ENCODE results near the gene TNNT3. TPM values are rescaled to one million over a fixed set of nuclear protein-coding genes. Genes with fewer than 3 reads are reported as not detected.

Gene TNNT3
- total RNA-seq, 1 experiment from 2014 or later = not detected

GRCh38 chr11:1923201-1923956 lies 3.9 kb downstream of the TNNT3 start:
- BruUV-seq (replicated peaks) = no TSS peak
- CTCF ChIA-PET = no interaction called here
- DNase-seq = no peak
- no peak overlapping the region for H3K27ac Mint-ChIP-seq (ENCODE audit: unreplicated experiment)
- H3K9me3 Mint-ChIP-seq (ENCODE audit: low read depth, unreplicated experiment) = no peaks in the 10 kb centered on the region
- peaks cover 8% of the 10 kb centered on the region for H3K4me1 Mint-ChIP-seq (ENCODE audit: low read depth, unreplicated experiment)
- no peaks in the 10 kb centered on the region for H3K36me3 Mint-ChIP-seq (ENCODE audit: insufficient read depth, unreplicated experiment)
- intact Hi-C loops (cut with micrococcal nuclease; ENCODE audit: unreplicated experiment) = no loop called here
- TF ChIP-seq CTCF (IDR thresholded peaks at IDR 0.05; ENCODE audit: unreplicated experiment) = no peak
- H3K4me3 Mint-ChIP-seq (ENCODE audit: low read depth, unreplicated experiment) = no peak overlapping the region
- peaks cover 70% of the 10 kb centered on the region for H3K27me3 Mint-ChIP-seq (ENCODE audit: unreplicated experiment)

- no peak overlapping the region for H3K4me3 Mint-ChIP-seq (ENCODE audit: low read depth, unreplicated experiment)
- H3K4me1 Mint-ChIP-seq (ENCODE audit: low read depth, unreplicated experiment) = peaks cover 8% of the 10 kb centered on the region
- no peaks in the 10 kb centered on the region for H3K9me3 Mint-ChIP-seq (ENCODE audit: low read depth, unreplicated experiment)
- H3K36me3 Mint-ChIP-seq (ENCODE audit: insufficient read depth, unreplicated experiment) = no peaks in the 10 kb centered on the region
- no peak for TF ChIP-seq CTCF (IDR thresholded peaks at IDR 0.05; ENCODE audit: unreplicated experiment)
- peaks cover 75% of the 10 kb centered on the region for H3K27me3 Mint-ChIP-seq (ENCODE audit: unreplicated experiment)
- H3K27ac Mint-ChIP-seq (ENCODE audit: unreplicated experiment) = no peak overlapping the region
- intact Hi-C loops (cut with micrococcal nuclease; ENCODE audit: unreplicated experiment) = no loop called here
- no TSS peak for BruUV-seq (replicated peaks)
- CTCF ChIA-PET = no interaction called here
- DNase-seq = no peak
These were observed 4.7 kb downstream of the TNNT3 start for GRCh38 chr11:1924181-1924580.

GRCh38 chr11:1924646-1925372 lies 5.3 kb downstream of the TNNT3 start:
- BruUV-seq (replicated peaks) = no TSS peak
- Mint-ChIP-seq H3K27me3 (ENCODE audit: unreplicated experiment) (peaks cover 75% of the 10 kb centered on the region), H3K9me3 (ENCODE audit: low read depth, unreplicated experiment) (no peaks in the 10 kb centered on the region), H3K27ac (ENCODE audit: unreplicated experiment) (no peak overlapping the region), H3K4me3 (ENCODE audit: low read depth, unreplicated experiment) (no peak overlapping the region), H3K4me1 (ENCODE audit: low read depth, unreplicated experiment) (peaks cover 8% of the 10 kb centered on the region), H3K36me3 (ENCODE audit: insufficient read depth, unreplicated experiment) (no peaks in the 10 kb centered on the region)
- intact Hi-C loops (cut with micrococcal nuclease; ENCODE audit: unreplicated experiment) = no loop called here
- CTCF ChIA-PET = no interaction called here
- no peak for DNase-seq
- no peak for TF ChIP-seq CTCF (IDR thresholded peaks at IDR 0.05; ENCODE audit: unreplicated experiment)

GRCh38 chr11:1925373-1926155 lies 6.1 kb downstream of the TNNT3 start:
- DNase-seq = no peak
- no peak overlapping the region for H3K27ac Mint-ChIP-seq (ENCODE audit: unreplicated experiment)
- no peaks in the 10 kb centered on the region for H3K9me3 Mint-ChIP-seq (ENCODE audit: low read depth, unreplicated experiment)
- intact Hi-C loops (cut with micrococcal nuclease; ENCODE audit: unreplicated experiment) = no loop called here
- CTCF ChIA-PET = no interaction called here
- TF ChIP-seq CTCF (IDR thresholded peaks at IDR 0.05; ENCODE audit: unreplicated experiment) = no peak
- no peak overlapping the region for H3K4me3 Mint-ChIP-seq (ENCODE audit: low read depth, unreplicated experiment)
- no TSS peak for BruUV-seq (replicated peaks)
- H3K4me1 Mint-ChIP-seq (ENCODE audit: low read depth, unreplicated experiment) = peaks cover 8% of the 10 kb centered on the region
- H3K36me3 Mint-ChIP-seq (ENCODE audit: insufficient read depth, unreplicated experiment) = no peaks in the 10 kb centered on the region
- H3K27me3 Mint-ChIP-seq (ENCODE audit: unreplicated experiment) = peaks cover 76% of the 10 kb centered on the region
